Stimulated activated naive CD8-positive, alpha-beta T cell treated with anti-CD3 and anti-CD28 coated beads, Interleukin-15, Interleukin-2, amounts not matched to agents 100 U/mL and 50 U/mL, for 24 hours (primary cell): ENCODE data around the gene IRF1.

Experiments used
- ATAC-seq: fragments of 150-1000 bp; cut with Tn5 transposase; one replicate; pipeline ENCODE4 v1.10.0; 2021
- DNase-seq: peaks from one replicate; pipeline ENCODE4 v3.0.0; 2021

The IRF1 gene

GRCh38 chr5:132500931-132501628, 10.5 kb upstream of the IRF1 start:
- ATAC-seq: peak; percentile 47
- peak; percentile 82 for DNase-seq

- DNase-seq (peak; percentile 9), ATAC-seq (no peak)
These were observed 9.8 kb upstream of the IRF1 start for GRCh38 chr5:132500244-132500930.

- DNase-seq (peak; percentile 20), ATAC-seq (no peak)
These were observed 9.1 kb upstream of the IRF1 start for GRCh38 chr5:132499440-132500243.

- ATAC-seq: no peak
- DNase-seq: peak; percentile 4
These were observed 8.2 kb upstream of the IRF1 start for GRCh38 chr5:132498686-132499271.

GRCh38 chr5:132498152-132498551, 7.6 kb upstream of the IRF1 start:
- DNase-seq: peak; percentile 12
- ATAC-seq: no peak

GRCh38 chr5:132497488-132497997, 7.0 kb upstream of the IRF1 start:
- DNase-seq (peak; percentile 12), ATAC-seq (no peak)

- peak; percentile 28 for ATAC-seq
- DNase-seq: peak; percentile 76
These were observed 6.3 kb upstream of the IRF1 start for GRCh38 chr5:132496631-132497487.

- peak; percentile 86 for DNase-seq
- peak; percentile 63 for ATAC-seq
These were observed 5.6 kb upstream of the IRF1 start for GRCh38 chr5:132496191-132496630.

- ATAC-seq (peak; percentile 58), DNase-seq (peak; percentile 84)
These were observed 5.2 kb upstream of the IRF1 start for GRCh38 chr5:132495667-132496190.

GRCh38 chr5:132493821-132494220, 3.2 kb upstream of the IRF1 start:
- DNase-seq (no peak), ATAC-seq (no peak)

GRCh38 chr5:132493241-132493640, 2.7 kb upstream of the IRF1 start:
- no peak for ATAC-seq
- peak; percentile 6 for DNase-seq

- DNase-seq: no peak
- ATAC-seq: no peak
These were observed 2.0 kb upstream of the IRF1 start for GRCh38 chr5:132492386-132493125.

GRCh38 chr5:132491368-132492364, 1.1 kb upstream of the IRF1 start:
- ATAC-seq (no peak), DNase-seq (peak; percentile 37)

GRCh38 chr5:132489871-132490483, 596 bp downstream of the IRF1 start:
- peak; percentile 6 for ATAC-seq
- DNase-seq: peak; percentile 59

- ATAC-seq (no peak), DNase-seq (peak; percentile 16)
These were observed 1.4 kb downstream of the IRF1 start for GRCh38 chr5:132489051-132489770.

- DNase-seq: no peak
- no peak for ATAC-seq
These were observed 2.0 kb downstream of the IRF1 start for GRCh38 chr5:132488590-132488989.

- DNase-seq (peak; percentile 5), ATAC-seq (no peak)
These were observed 2.6 kb downstream of the IRF1 start for GRCh38 chr5:132487841-132488555.
